HepG2 (cell line): Measurements from ENCODE around the gene SLC12A5. TPM values are rescaled to one million over a fixed set of nuclear protein-coding genes. Genes with fewer than 3 reads are reported as not detected.
A peak's percentile ranks its signal among the peaks of the same experiment; 100 is the strongest.

Experiments
- ATAC-seq: fragments of 200-7000 bp; cut with Tn5 transposase; 3 replicates; pipeline ENCODE4 v1.9.1; 2020; ENCODE audit warnings: mild to moderate bottlenecking, moderate library complexity
- BruUV-seq: library from RNA; stranded (reverse); fragments of 400-500 nt; replicated peaks from 2 replicates; lab custom pipeline; 2021; lab: Mats Ljungman, UMichigan
- CTCF ChIA-PET: fragments of 300-600 bp; formaldehyde crosslinking; extraction: SDS; loops from one replicate; lab custom pipeline; 2021; ENCODE audit warnings: low total read pairs, inconsistent platforms, low intra/inter-chr PET ratio; lab: Yijun Ruan, JAX
- POLR2A ChIA-PET: fragments of 350-600 bp; sonication (Branson Sonifier 250); formaldehyde crosslinking; loops from one replicate; lab custom pipeline; 2020; ENCODE audit warnings: antibody characterized with exemption, inconsistent platforms; lab: Yijun Ruan, JAX
- DNase-seq: peaks from one replicate; pipeline ENCODE4 v3.0.0-alpha.2; 2015; ENCODE audit warnings: low spot score
- FAIRE-seq: peaks from 3 replicates; lab custom pipeline; 2011; peaks lifted over from hg19 to GRCh38; lab: Jason Lieb, UNC
- H2AFZ ChIP-seq: one replicate; pipeline ENCODE4 v1.6.1; 2011; ENCODE audit warnings: low read length, inconsistent platforms
- H3K27ac ChIP-seq: fragments of 300-600 bp; 3 replicates; pipeline ENCODE4 v1.8.0; 2011; ENCODE audit warnings: mixed run types, mild to moderate bottlenecking, mixed read lengths, low read length, inconsistent platforms; ENCODE audit not compliant: insufficient read depth; ENCODE audit errors: extremely low read length
- H3K27me3 ChIP-seq, 2 experiments: fragments of 200-600 bp in 1 of 2; 2 replicates in 1 of 2; 3 replicates in 1 of 2; pipeline versions ENCODE4 v1.6.0 to v1.8.0; 2011; ENCODE audit warnings: low read length in 2 of 2, mild to moderate bottlenecking in 2 of 2, moderate library complexity in 2 of 2, inconsistent platforms in 1 of 2; ENCODE audit not compliant: insufficient read depth in 2 of 2, control insufficient read depth in 1 of 2
- H3K36me3 ChIP-seq, 2 experiments: fragments of 200-600 bp in 1 of 2; replicated peaks in 1 of 2; 2 replicates in 1 of 2; 3 replicates in 1 of 2; pipeline versions ENCODE4 v1.5.1 to v1.8.0; 2011; ENCODE audit warnings: low read length in 2 of 2, inconsistent platforms in 1 of 2; ENCODE audit not compliant: insufficient read depth in 2 of 2, control insufficient read depth in 1 of 2
- H3K4me1 ChIP-seq: 2 replicates; pipeline ENCODE4 v1.5.1; 2012; ENCODE audit warnings: low read length, inconsistent platforms; ENCODE audit not compliant: insufficient read depth
- H3K4me2 ChIP-seq: 2 replicates; pipeline ENCODE4 v1.6.0; 2011; ENCODE audit warnings: low read depth, low read length, inconsistent platforms
- H3K4me3 ChIP-seq, 3 experiments: fragments of 200-600 bp in 1 of 3; sonication (generic), shearing (Covaris generic) in 1 of 3; replicated peaks in 1 of 3; 2 replicates each; pipeline ENCODE4 v1.5.1; 2011 to 2016; ENCODE audit warnings: low read length in 3 of 3, inconsistent platforms in 2 of 3, low read depth in 2 of 3, mild to moderate bottlenecking in 2 of 3, control low read depth in 1 of 3, mixed read lengths in 1 of 3; ENCODE audit not compliant: insufficient read depth in 1 of 3
- H3K79me2 ChIP-seq: one replicate; pipeline ENCODE4 v1.6.1; 2011; ENCODE audit warnings: low read length, inconsistent platforms; ENCODE audit not compliant: insufficient read depth
- H3K9ac ChIP-seq: 2 replicates; pipeline ENCODE4 v1.6.0; 2011; ENCODE audit warnings: mild to moderate bottlenecking, low read depth, low read length, inconsistent platforms; ENCODE audit not compliant: insufficient read depth
- H3K9me3 ChIP-seq: 2 replicates; pipeline ENCODE4 v1.5.1; 2012; ENCODE audit warnings: mild to moderate bottlenecking, low read length
- H4K20me1 ChIP-seq: 2 replicates; pipeline ENCODE4 v1.6.0; 2011; ENCODE audit warnings: inconsistent platforms, mild to moderate bottlenecking, low read length, moderate library complexity; ENCODE audit not compliant: insufficient read depth
- CREM ChIP-seq, 2 experiments: sonication (generic) in 1 of 2; formaldehyde crosslinking in 1 of 2; IDR thresholded peaks; 2 replicates each; pipeline versions ENCODE4 v1.4.0 to v1.6.1; 2016 to 2020; ENCODE audit warnings: antibody characterized with exemption in 1 of 2, mild to moderate bottlenecking in 1 of 2, missing genetic modification reagents in 1 of 2
- GFI1 ChIP-seq: sonication (generic); formaldehyde crosslinking; IDR thresholded peaks from 2 replicates; pipeline ENCODE4 v1.5.0; 2020; ENCODE audit warnings: missing genetic modification reagents, mild to moderate bottlenecking, borderline replicate concordance
- MZF1 ChIP-seq: sonication (generic); formaldehyde crosslinking; IDR thresholded peaks from 2 replicates; pipeline ENCODE4 v1.8.1; 2023; ENCODE audit warnings: mild to moderate bottlenecking, missing genetic modification reagents, borderline replicate concordance
- ZNF530 ChIP-seq: sonication (generic); formaldehyde crosslinking; IDR thresholded peaks from 2 replicates; pipeline ENCODE4 v1.5.0; 2020; ENCODE audit warnings: low read depth, mild to moderate bottlenecking, missing genetic modification reagents
- ZNF629 ChIP-seq: sonication (generic); formaldehyde crosslinking; conservative IDR thresholded peaks from 2 replicates; pipeline ENCODE4 v1.5.0; 2020; ENCODE audit warnings: missing genetic modification reagents
- WGBS: methylation state at CpG from one replicate; pipeline ENCODE4 v1.1.6; 2017; ENCODE audit warnings: low lambda C conversion rate; 5-methylcytosine and 5-hydroxymethylcytosine counted together
- in situ Hi-C: cut with HindIII; loops from 2 replicates; pipeline ENCODE4 v1.10.0; 2017; ENCODE audit warnings: low pct_unique_long_range_greater_than_20kb; ENCODE audit not compliant: extremely low pct_ligation_motif_present
- intact Hi-C: fragments of 100-400 bp; cut with micrococcal nuclease; formaldehyde crosslinking; loops from one replicate; pipeline ENCODE4 v1.10.0; 2022; ENCODE audit not compliant: unreplicated experiment
- polyA plus RNA-seq, 8 experiments: library from polyadenylated mRNA; depleted of rRNA in 3 of 8; stranded (reverse) in 7 of 8; unstranded in 1 of 8; fragments of >200 nt; fragmentation: Illumina TruSeq in 4 of 8; extraction: Trizol in 4 of 8; gene quantifications; 2 replicates each; pipeline versions ENCODE4 v1.2.1 to v1.2.3, GENCODE V29; 2011 to 2016; ENCODE audit warnings: low read depth in 4 of 8, missing spikeins in 1 of 8, mixed read lengths in 1 of 8; ENCODE audit not compliant: insufficient read depth in 1 of 8
- total RNA-seq, 5 experiments: library from RNA; depleted of rRNA; stranded (reverse); fragments of >200 nt; fragmentation: Illumina TruSeq; extraction: Trizol; gene quantifications; 2 replicates each; pipeline ENCODE4 v1.2.3, GENCODE V29; 2016; ENCODE audit warnings: low read depth in 1 of 5

SLC12A5 gene
- total and polyA plus RNA-seq, 2 of the 13 experiments (the other 11 are each of a cell fraction or from before 2014, with no cell fraction given): 4.3 to 5.4 TPM

DNA sequence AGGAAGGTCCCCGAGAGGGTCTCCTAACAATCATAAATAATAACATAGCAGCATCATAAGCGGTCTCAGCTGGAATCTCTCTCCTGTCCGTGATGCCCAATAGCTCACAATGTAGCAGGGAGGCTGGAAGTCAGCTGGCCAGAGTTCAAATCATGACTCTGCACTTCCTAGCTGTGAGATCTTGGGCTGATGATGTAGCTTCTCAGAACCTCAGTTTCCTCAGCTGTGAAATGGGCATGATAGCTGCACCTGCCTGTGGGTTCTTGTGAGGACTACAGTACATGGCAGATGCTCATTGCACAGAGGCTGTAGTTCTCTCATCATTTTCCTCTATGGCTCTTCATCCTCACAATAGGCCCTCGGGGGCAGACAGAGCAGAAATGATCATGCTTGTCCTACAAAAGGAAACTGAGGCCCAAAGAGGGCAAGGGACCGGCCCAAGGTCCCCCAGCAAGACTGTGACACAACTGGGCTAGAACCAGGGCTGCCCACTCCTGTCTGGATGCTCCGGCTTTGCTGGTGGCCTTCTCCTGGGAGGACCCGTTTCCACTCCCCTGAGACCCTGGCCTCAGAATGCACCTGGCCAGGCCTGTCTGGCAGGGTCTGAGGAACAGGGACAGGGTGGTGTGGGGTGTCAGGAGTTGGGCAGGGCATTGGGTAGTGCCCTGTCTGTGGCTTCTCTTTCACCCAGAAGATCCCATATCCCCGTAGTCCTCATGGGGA is 17.7 kb downstream of the SLC12A5 start:
- POLR2A ChIA-PET: no interaction called here
- CTCF ChIA-PET: no interaction called here
- BruUV-seq: no TSS peak

DNA sequence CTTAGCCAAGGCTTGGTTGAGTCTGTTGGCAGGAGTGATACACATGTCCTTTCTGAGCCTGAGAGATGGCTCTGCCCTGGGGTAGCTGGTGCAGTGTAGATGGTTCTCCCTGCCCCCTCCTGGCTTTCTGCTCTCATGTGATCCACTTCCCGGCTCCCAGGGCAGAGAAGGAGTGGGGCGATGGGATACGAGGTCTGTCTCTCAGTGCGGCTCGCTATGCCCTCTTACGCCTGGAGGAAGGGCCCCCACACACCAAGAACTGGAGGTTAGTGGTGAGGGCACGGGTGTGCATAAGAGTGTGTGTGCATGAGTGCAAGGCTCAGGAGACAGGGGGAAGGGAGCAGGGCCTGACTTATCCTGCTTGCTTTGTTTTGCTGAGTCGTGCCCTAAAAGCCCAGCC is 18.8 kb downstream of the SLC12A5 start:
- ATAC-seq: no peak
- no peak overlapping the region for H2AFZ ChIP-seq
- no TSS peak for BruUV-seq
- 37% methylated on average over 8 of the region's 8 CpGs for WGBS
- H3K4me3 ChIP-seq: no peak overlapping the region
- H3K79me2 ChIP-seq: no peaks in the 10 kb centered on the region
- no peak for FAIRE-seq
- no peak overlapping the region for H3K9ac ChIP-seq
- TF ChIP-seq ZNF530: no peak
- no peak for TF ChIP-seq MZF1 (CRISPR knock-in tag)
- no peak for TF ChIP-seq CREM (IDR thresholded peaks at IDR 0.05)
- TF ChIP-seq CREM (CRISPR knock-in tag; IDR thresholded peaks at IDR 0.05): no peak
- H3K27me3 ChIP-seq: peaks cover 0 to 6% of the 10 kb centered on the region in 2 experiments; a peak in 1 of 5 replicates
- no peaks in the 10 kb centered on the region for H3K36me3 ChIP-seq
- H4K20me1 ChIP-seq: peaks cover 2% of the 10 kb centered on the region; the same call in 1 of the 2 replicates
- H3K27ac ChIP-seq: no peak overlapping the region
- intact Hi-C loops: no loop called here
- DNase-seq: no peak
- H3K4me1 ChIP-seq: peaks cover 7% of the 10 kb centered on the region; the same call in 1 of the 2 replicates
- no peaks in the 10 kb centered on the region for H3K9me3 ChIP-seq
- ChIA-PET POLR2A (no interaction called here), CTCF (no interaction called here)
- in situ Hi-C loops: no loop called here
- no peak overlapping the region for H3K4me2 ChIP-seq

More for the DNA sequence above, 17.7 kb downstream of the SLC12A5 start:
- in situ Hi-C loops (no loop called here), intact Hi-C loops (no loop called here)
- ATAC-seq (no peak), DNase-seq (no peak), FAIRE-seq (no peak)
- Histone ChIP-seq H3K4me3 (no peak overlapping the region), H3K36me3 (no peaks in the 10 kb centered on the region), H2AFZ (no peak overlapping the region), H3K27ac (no peak overlapping the region), H3K9ac (no peak overlapping the region), H3K4me1 (peaks cover 7% of the 10 kb centered on the region; the same call in 1 of the 2 replicates), H3K27me3 (peaks cover 0 to 6% of the 10 kb centered on the region in 2 experiments; a peak in 2 of 5 replicates), H3K9me3 (no peaks in the 10 kb centered on the region), H3K79me2 (no peaks in the 10 kb centered on the region), H3K4me2 (no peak overlapping the region), H4K20me1 (peaks cover 2% of the 10 kb centered on the region; the same call in 1 of the 2 replicates)
- WGBS: 2% methylated on average over 8 of the region's 8 CpGs
- TF ChIP-seq ZNF629 (peak; percentile 75), GFI1 (CRISPR knock-in tag) (no peak)
- TF ChIP-seq, all 625 proteins: peak for 1
